Psoas muscle (tissue), 8 donors: ENCODE data around the gene GRIPAP1. TPM values are rescaled to one million over a fixed set of nuclear protein-coding genes. Genes with fewer than 3 reads are reported as not detected.

Source experiments
- ATAC-seq, 4 donors: fragments of 200-7000 bp; cut with Tn5 transposase; one replicate each; pipeline ENCODE4 v1.9.1; 2020; ENCODE audit warnings: moderate library complexity in 3 of 4, mild to moderate bottlenecking in 2 of 4
- DNase-seq, 2 donors: peaks; one replicate each; pipeline ENCODE4 v3.0.0-alpha.2; 2020
- H3K27ac ChIP-seq: fragments of 200-600 bp; one replicate; pipeline ENCODE4 v1.8.0; 2022
- H3K27me3 ChIP-seq, 3 donors: fragments of 200-600 bp in 1 of 3; one replicate each; pipeline versions ENCODE4 v1.6.1 to v1.8.0; 2013 to 2022; ENCODE audit warnings: low read length in 2 of 3, mild to moderate bottlenecking in 2 of 3, moderate library complexity in 1 of 3; ENCODE audit not compliant: insufficient read depth in 3 of 3
- H3K36me3 ChIP-seq, 2 donors: fragments of 200-600 bp in 1 of 2; one replicate each; pipeline versions ENCODE4 v1.6.1 to v1.8.0; 2013 to 2022; ENCODE audit warnings: low read depth in 1 of 2, mild to moderate bottlenecking in 1 of 2, moderate library complexity in 1 of 2; ENCODE audit not compliant: insufficient read depth in 1 of 2
- H3K4me1 ChIP-seq: fragments of 200-600 bp; one replicate; pipeline ENCODE4 v1.8.0; 2022
- H3K4me3 ChIP-seq: fragments of 200-600 bp; one replicate; pipeline ENCODE4 v1.8.0; 2022; ENCODE audit warnings: mild to moderate bottlenecking
- H3K9me3 ChIP-seq: fragments of 200-600 bp; one replicate; pipeline ENCODE4 v1.8.0; 2022
- CTCF ChIP-seq: fragments of 200-600 bp; IDR thresholded peaks from one replicate; pipeline ENCODE4 v1.8.0; 2022; ENCODE audit warnings: antibody characterized with exemption
- WGBS, 3 donors: extraction: QIAGEN DNeasy Blood & Tissue Kit; methylation state at CpG; one replicate each; pipeline versions ENCODE4 v1.1.6 to v1.1.7; 2013; 5-methylcytosine and 5-hydroxymethylcytosine counted together
- intact Hi-C, 2 donors: fragments of 100-400 bp; cut with DNase I; formaldehyde crosslinking; loops; one replicate each; pipeline versions ENCODE4 v1.11.0 to v1.14.2; 2022
- polyA plus RNA-seq, 3 donors: library from polyadenylated mRNA; stranded (reverse); fragments of 200-250 nt; gene quantifications; one replicate each; pipeline ENCODE4 v1.2.3, GENCODE V29; 2013
- total RNA-seq, 4 donors: library from RNA; stranded (reverse); fragmentation: NEBNext Ultra II Directional in 2 of 4; extraction: Animal tissue kit (Norgen Biotek cat#: 25700) in 2 of 4; gene quantifications; one replicate each; pipeline versions ENCODE4 v1.2.1 to v1.2.4, GENCODE V29; 2021 to 2023
- donor health status: healthy with polysubstance abuse.
- donor health status: DM: no; HTN: no; CAD: no; lungs with moderate emphysema.
- donor health status: Bipolar disorder and iron deficiency.
- donor health status: healthy.
- donor health status: DM: yes; HTN: yes; CAD: no.
- donor health status: DM: no; HTN: no; CAD: no.
- donor health status: DM: no; HTN: no; CAD: no.
- donor health status: DM: yes; HTN: yes; CAD: no.

Gene GRIPAP1
- total and polyA plus RNA-seq, 7 donors: 12.6 to 23.6 (median 16.7) TPM

DNA sequence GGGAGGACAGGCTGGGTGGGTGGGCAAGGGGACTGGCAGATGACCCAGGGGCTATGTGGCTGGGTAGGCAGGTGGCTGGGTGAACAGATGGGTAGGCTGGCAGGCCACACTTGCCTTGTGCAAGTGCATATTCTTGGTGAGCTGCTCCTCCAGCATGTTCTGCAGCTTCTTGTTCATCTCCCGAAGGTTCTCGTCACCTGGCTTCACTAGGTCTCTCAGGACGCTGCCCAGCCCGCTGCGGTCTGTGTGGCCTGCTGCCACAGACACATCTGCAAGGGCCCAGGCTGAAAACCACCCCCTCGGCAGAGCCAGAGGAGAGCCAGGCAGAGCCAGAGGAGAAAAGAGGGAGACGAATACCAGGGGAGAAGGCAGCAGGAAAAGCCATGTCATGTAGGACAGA is 27.0 kb downstream of the GRIPAP1 start:
- no peak for ATAC-seq
- Histone ChIP-seq H3K27me3 (peaks cover 0 to 18% (median 0%) of the 10 kb centered on the region in 3 donors), H3K4me3 (no peak overlapping the region), H3K4me1 (no peaks in the 10 kb centered on the region), H3K27ac (no peak overlapping the region), H3K36me3 (peaks cover 0 to 40% of the 10 kb centered on the region in 2 donors), H3K9me3 (no peaks in the 10 kb centered on the region)
- intact Hi-C loops: loop anchor here in 1 of 2 donors (10.0 kb wide), 1 partner anchor 70 kb away; the partner anchor contains the start of gene TFE3
- TF ChIP-seq CTCF: no peak
- WGBS, 3 donors: 82 to 89% (median 85%) methylated on average over 6 to 7 of the region's 7 CpGs
- no peak for DNase-seq

DNA sequence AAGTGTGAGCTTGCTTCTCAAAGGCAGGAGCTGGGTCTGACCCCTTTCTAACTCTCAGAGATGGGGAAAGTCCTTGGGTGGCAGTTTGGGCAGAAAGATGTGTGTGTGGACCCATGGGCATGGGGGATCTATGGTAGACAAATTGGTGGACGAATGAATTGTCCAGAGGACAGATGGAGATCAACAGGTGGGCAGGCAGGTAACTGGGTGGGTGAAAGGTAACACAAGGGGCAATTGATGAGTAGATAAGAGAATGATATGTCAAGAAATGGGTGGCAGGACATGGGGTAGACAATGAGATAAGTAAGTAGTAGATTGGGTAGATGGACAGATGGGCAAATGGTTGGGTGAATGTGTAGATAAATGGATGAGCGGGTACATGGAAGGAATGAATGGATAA is 27.5 kb downstream of the GRIPAP1 start:
- intact Hi-C loops: loop anchor here in 1 of 2 donors (10.0 kb wide), 1 partner anchor 70 kb away; the partner anchor contains the start of gene TFE3
- peaks cover 0 to 40% of the 10 kb centered on the region in 2 donors for H3K36me3 ChIP-seq
- 79 to 95% (median 88%) methylated on average over 2 of the region's 2 CpGs for WGBS, 3 donors
- DNase-seq: no peak
- TF ChIP-seq CTCF: no peak
- no peak overlapping the region for H3K27ac ChIP-seq
- H3K4me1 ChIP-seq: no peaks in the 10 kb centered on the region
- H3K9me3 ChIP-seq: no peaks in the 10 kb centered on the region
- H3K27me3 ChIP-seq: peaks cover 0 to 18% (median 0%) of the 10 kb centered on the region in 3 donors
- no peak overlapping the region for H3K4me3 ChIP-seq
- no peak for ATAC-seq

GRCh38 chrX:48974033-48974432 is 28.0 kb downstream of the GRIPAP1 start:
- peaks cover 0 to 40% of the 10 kb centered on the region in 2 donors for H3K36me3 ChIP-seq
- no peak overlapping the region for H3K4me3 ChIP-seq
- H3K27me3 ChIP-seq: peaks cover 0 to 22% (median 0%) of the 10 kb centered on the region in 3 donors
- whole genome bisulfite sequencing, 3 donors: 83 to 89% (median 84%) methylated on average over 3 of the region's 3 CpGs
- H3K27ac ChIP-seq: no peak overlapping the region
- H3K4me1 ChIP-seq: no peaks in the 10 kb centered on the region
- ATAC-seq (no peak), DNase-seq (no peak)
- no peaks in the 10 kb centered on the region for H3K9me3 ChIP-seq
- TF ChIP-seq CTCF: no peak
- intact Hi-C loops: loop anchor here in 1 of 2 donors (10.0 kb wide), 1 partner anchor 71 kb away; the partner anchor contains the start of gene TFE3

DNA sequence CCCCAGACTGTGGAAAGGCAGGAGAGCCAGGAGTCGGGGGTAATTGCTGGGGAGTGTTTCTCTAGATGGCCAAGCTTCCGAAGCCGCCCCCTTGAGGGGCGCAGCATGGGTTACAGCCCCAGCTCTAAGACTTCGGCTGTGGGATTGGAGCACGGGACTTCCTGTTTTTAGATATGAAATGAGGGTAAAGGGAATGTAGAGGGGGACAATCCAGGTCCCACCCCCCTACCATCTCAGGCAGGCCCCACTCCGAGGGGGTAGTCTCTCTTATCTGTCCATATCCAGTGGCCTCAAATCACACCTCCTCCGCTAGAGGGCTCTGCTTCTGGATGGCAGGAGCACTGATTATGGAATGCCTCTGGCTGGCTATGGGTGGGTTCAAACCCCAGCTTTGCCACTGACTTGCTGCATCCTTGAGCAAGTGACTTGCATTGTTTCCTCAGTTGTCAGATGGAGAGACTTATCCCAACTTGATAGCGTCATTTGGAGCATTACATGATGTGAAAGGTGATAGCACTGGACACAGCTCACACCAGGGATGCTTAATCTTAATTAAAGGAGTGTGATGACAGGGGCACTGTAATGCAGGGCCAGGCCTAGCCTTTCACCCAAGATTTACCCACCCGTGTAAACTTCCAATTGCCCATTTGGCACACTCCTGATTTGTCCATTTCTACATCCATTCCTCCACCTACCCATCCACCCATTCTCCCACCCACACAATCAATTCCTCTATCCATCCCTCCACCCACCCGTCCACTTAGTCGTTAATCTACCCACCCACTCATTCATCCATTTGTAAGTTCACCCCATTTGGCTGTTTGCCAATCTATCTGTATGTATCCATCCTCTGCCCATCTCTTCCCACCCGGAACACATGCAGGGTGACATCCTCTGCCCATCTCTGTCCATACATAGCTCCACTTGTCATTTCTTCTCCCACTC is 29.6 kb downstream of the GRIPAP1 start:
- H3K27me3 ChIP-seq: peaks cover 0 to 19% (median 0%) of the 10 kb centered on the region in 3 donors
- WGBS, 3 donors: 18 to 41% (median 24%) methylated on average over 11 to 13 of the region's 13 CpGs
- peak overlapping the region; percentile 50 for H3K4me3 ChIP-seq
- no peak overlapping the region for H3K27ac ChIP-seq
- no peaks in the 10 kb centered on the region for H3K9me3 ChIP-seq
- intact Hi-C loops: loop anchor here in 1 of 2 donors (10.0 kb wide), 1 partner anchor 72 kb away; the partner anchor contains the start of gene TFE3
- H3K36me3 ChIP-seq: peaks cover 0 to 29% of the 10 kb centered on the region in 2 donors
- H3K4me1 ChIP-seq: no peaks in the 10 kb centered on the region
- peak; percentile 58 to 83 (median 70) for ATAC-seq
- DNase-seq: peak in 1 of 2 donors; percentile 27
- peak; percentile 45 for TF ChIP-seq CTCF
